ENCODE data around the gene ARID1B. TPM values are rescaled to one million over a fixed set of nuclear protein-coding genes. Genes with fewer than 3 reads are reported as not detected.
A peak's percentile ranks its signal among the peaks of the same experiment; 100 is the strongest.

Gene ARID1B
- total and polyA plus RNA-seq, 4 donors = 7.0 to 49.0 (median 24.2) TPM

DNA sequence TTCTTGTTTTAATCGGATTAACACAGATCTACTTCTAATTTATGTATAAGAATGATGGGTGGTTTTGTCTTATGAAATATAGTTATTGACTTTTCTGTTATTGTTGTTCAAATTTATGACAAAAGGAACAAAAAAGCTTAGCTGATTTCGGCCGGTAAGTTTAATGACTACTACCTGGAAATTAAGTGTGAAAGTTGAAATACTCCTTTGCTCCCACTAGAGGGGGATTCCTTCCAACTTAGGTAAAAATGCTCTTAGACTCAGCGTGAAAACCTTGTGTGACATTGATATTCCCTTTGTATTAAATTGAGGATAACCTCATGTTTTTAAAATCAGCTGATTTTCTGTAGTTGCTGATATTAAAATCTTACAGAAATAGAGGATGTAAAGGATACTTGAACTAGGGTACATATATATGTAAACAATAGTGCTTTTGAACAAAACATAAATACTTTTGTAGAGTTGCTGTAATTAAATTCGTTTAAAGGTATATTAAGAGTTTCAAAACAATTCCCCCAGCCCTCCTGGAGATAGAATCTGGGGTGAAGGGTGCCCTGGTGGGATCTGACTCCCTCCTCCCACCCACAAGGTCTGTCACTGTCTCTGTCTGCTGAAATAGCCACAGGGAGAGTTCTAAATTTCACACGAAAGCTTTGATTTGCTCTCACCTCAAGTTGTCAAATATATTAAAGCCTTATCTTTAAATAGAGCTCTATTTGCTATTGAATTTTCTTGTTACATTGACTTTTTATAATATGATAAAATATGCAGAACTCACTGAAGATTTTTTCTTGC is 257.5 kb downstream of the ARID1B start:
- Histone ChIP-seq H3K9me3 (ENCODE audit: control insufficient read depth in 4 of 4, low read length in 3 of 4) (no peaks in the 10 kb centered on the region), H3K27ac (ENCODE audit: low read depth in 1 of 2, low read length in 2 of 2) (peak overlapping the region; percentile 24 to 43), H3K36me3 (ENCODE audit: control insufficient read depth in 4 of 4, insufficient read depth in 3 of 4, low read depth in 1 of 4, low read length in 3 of 4) (no peaks in the 10 kb centered on the region), H3K9ac (ENCODE audit: low read depth in 1 of 2, low read length in 2 of 2) (peak overlapping the region; percentile 16 to 72), H3K4me1 (ENCODE audit: control insufficient read depth in 4 of 4, insufficient read depth in 4 of 4, low read length in 3 of 4) (peaks cover 1 to 23% (median 11%) of the 10 kb centered on the region in 4 donors), H3K4me3 (ENCODE audit: low read depth in 1 of 3, low read length in 3 of 3) (no peak overlapping the region), H3K27me3 (ENCODE audit: control insufficient read depth in 4 of 4, insufficient read depth in 4 of 4, low read length in 3 of 4) (no peaks in the 10 kb centered on the region)
- WGBS = 28% methylated on average over 6 of the region's 6 CpGs
- DNase-seq (ENCODE audit: low spot score) = no peak
- TF ChIP-seq FOXA1 (IDR thresholded peaks at IDR 0.05) (no peak), RAD21 (IDR thresholded peaks at IDR 0.05) (peak; percentile 86 to 89)
- TF ChIP-seq, protein P1, sequence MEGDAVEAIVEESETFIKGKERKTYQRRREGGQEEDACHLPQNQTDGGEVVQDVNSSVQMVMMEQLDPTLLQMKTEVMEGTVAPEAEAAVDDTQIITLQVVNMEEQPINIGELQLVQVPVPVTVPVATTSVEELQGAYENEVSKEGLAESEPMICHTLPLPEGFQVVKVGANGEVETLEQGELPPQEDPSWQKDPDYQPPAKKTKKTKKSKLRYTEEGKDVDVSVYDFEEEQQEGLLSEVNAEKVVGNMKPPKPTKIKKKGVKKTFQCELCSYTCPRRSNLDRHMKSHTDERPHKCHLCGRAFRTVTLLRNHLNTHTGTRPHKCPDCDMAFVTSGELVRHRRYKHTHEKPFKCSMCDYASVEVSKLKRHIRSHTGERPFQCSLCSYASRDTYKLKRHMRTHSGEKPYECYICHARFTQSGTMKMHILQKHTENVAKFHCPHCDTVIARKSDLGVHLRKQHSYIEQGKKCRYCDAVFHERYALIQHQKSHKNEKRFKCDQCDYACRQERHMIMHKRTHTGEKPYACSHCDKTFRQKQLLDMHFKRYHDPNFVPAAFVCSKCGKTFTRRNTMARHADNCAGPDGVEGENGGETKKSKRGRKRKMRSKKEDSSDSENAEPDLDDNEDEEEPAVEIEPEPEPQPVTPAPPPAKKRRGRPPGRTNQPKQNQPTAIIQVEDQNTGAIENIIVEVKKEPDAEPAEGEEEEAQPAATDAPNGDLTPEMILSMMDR (IDR thresholded peaks at IDR 0.05; ENCODE audit: low read depth, low read length, missing input control) = peak; percentile 60
- TF ChIP-seq, protein P2, sequence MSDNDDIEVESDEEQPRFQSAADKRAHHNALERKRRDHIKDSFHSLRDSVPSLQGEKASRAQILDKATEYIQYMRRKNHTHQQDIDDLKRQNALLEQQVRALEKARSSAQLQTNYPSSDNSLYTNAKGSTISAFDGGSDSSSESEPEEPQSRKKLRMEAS (IDR thresholded peaks at IDR 0.05) = no peak

DNA sequence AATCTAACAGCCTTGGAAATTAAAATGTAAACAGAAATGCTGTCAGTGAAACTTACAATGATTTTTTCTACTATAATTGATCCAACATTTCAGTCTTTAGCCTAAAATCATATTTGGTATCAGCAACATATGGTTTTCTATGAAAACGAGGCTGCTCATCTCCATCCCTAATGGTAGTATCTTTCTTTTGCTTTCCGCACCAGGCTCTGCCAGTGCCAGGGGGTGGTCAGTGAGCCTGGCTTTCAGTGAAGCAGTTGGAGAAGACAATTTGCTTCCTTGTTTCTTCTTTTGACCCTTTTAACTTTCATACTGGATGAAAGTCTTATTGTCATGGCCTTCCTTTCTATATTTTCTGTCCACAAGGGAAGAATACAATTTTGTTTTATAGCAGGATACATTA is 258.4 kb downstream of the ARID1B start:
- no peak for TF ChIP-seq GABPA (IDR thresholded peaks at IDR 0.05 in 1 of 2, conservative IDR thresholded peaks at IDR 0.05 in 1 of 2)
- no peak for TF ChIP-seq RAD21 (IDR thresholded peaks at IDR 0.05)
- TF ChIP-seq FOXA2 (IDR thresholded peaks at IDR 0.05) = no peak
- TF ChIP-seq, protein P3, sequence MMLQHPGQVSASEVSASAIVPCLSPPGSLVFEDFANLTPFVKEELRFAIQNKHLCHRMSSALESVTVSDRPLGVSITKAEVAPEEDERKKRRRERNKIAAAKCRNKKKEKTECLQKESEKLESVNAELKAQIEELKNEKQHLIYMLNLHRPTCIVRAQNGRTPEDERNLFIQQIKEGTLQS (IDR thresholded peaks at IDR 0.05) = no peak
- TF ChIP-seq, protein P4, sequence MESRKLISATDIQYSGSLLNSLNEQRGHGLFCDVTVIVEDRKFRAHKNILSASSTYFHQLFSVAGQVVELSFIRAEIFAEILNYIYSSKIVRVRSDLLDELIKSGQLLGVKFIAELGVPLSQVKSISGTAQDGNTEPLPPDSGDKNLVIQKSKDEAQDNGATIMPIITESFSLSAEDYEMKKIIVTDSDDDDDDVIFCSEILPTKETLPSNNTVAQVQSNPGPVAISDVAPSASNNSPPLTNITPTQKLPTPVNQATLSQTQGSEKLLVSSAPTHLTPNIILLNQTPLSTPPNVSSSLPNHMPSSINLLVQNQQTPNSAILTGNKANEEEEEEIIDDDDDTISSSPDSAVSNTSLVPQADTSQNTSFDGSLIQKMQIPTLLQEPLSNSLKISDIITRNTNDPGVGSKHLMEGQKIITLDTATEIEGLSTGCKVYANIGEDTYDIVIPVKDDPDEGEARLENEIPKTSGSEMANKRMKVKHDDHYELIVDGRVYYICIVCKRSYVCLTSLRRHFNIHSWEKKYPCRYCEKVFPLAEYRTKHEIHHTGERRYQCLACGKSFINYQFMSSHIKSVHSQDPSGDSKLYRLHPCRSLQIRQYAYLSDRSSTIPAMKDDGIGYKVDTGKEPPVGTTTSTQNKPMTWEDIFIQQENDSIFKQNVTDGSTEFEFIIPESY (IDR thresholded peaks at IDR 0.05) = no peak
- TF ChIP-seq YY1 (IDR thresholded peaks at IDR 0.05) = no peak
- TF ChIP-seq, protein P2 (IDR thresholded peaks at IDR 0.05) = no peak
- TF ChIP-seq NR2F2 (IDR thresholded peaks at IDR 0.05) = no peak
- TF ChIP-seq, protein P5, sequence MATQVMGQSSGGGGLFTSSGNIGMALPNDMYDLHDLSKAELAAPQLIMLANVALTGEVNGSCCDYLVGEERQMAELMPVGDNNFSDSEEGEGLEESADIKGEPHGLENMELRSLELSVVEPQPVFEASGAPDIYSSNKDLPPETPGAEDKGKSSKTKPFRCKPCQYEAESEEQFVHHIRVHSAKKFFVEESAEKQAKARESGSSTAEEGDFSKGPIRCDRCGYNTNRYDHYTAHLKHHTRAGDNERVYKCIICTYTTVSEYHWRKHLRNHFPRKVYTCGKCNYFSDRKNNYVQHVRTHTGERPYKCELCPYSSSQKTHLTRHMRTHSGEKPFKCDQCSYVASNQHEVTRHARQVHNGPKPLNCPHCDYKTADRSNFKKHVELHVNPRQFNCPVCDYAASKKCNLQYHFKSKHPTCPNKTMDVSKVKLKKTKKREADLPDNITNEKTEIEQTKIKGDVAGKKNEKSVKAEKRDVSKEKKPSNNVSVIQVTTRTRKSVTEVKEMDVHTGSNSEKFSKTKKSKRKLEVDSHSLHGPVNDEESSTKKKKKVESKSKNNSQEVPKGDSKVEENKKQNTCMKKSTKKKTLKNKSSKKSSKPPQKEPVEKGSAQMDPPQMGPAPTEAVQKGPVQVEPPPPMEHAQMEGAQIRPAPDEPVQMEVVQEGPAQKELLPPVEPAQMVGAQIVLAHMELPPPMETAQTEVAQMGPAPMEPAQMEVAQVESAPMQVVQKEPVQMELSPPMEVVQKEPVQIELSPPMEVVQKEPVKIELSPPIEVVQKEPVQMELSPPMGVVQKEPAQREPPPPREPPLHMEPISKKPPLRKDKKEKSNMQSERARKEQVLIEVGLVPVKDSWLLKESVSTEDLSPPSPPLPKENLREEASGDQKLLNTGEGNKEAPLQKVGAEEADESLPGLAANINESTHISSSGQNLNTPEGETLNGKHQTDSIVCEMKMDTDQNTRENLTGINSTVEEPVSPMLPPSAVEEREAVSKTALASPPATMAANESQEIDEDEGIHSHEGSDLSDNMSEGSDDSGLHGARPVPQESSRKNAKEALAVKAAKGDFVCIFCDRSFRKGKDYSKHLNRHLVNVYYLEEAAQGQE (IDR thresholded peaks at IDR 0.05) = no peak
- no peak for TF ChIP-seq EGR1 (IDR thresholded peaks at IDR 0.05; ENCODE audit: low read depth in 2 of 2)
- no peak for TF ChIP-seq HNF4G (IDR thresholded peaks at IDR 0.05)
- TF ChIP-seq, protein P1 (IDR thresholded peaks at IDR 0.05; ENCODE audit: low read depth, low read length, missing input control) = no peak
- no peak for TF ChIP-seq HNF4A (conservative IDR thresholded peaks at IDR 0.05)
- TF ChIP-seq RXRA (IDR thresholded peaks at IDR 0.05) = no peak
- TF ChIP-seq SP1 (IDR thresholded peaks at IDR 0.05) = no peak
- TF ChIP-seq TAF1 (conservative IDR thresholded peaks at IDR 0.05) = no peak
- no peak for TF ChIP-seq FOXA1 (IDR thresholded peaks at IDR 0.05)
- no peak for DNase-seq (ENCODE audit: low spot score)
- Histone ChIP-seq H3K4me3 (ENCODE audit: low read depth in 1 of 3, low read length in 3 of 3) (no peak overlapping the region), H3K27me3 (ENCODE audit: control insufficient read depth in 4 of 4, insufficient read depth in 4 of 4, low read length in 3 of 4) (no peaks in the 10 kb centered on the region), H3K27ac (ENCODE audit: low read depth in 1 of 2, low read length in 2 of 2) (no peak overlapping the region), H3K4me1 (ENCODE audit: control insufficient read depth in 4 of 4, insufficient read depth in 4 of 4, low read length in 3 of 4) (peaks cover 1 to 23% (median 11%) of the 10 kb centered on the region in 4 donors), H3K9me3 (ENCODE audit: control insufficient read depth in 4 of 4, low read length in 3 of 4) (no peaks in the 10 kb centered on the region), H3K36me3 (ENCODE audit: control insufficient read depth in 4 of 4, insufficient read depth in 3 of 4, low read depth in 1 of 4, low read length in 3 of 4) (no peaks in the 10 kb centered on the region), H3K9ac (ENCODE audit: low read depth in 1 of 2, low read length in 2 of 2) (no peak overlapping the region)
- 88% methylated on average over 2 of the region's 2 CpGs for WGBS

All from liver (tissue), 9 donors.